ENCODE results near the gene NTRK3. TPM values are rescaled to one million over a fixed set of nuclear protein-coding genes. Genes with fewer than 3 reads are reported as not detected.
A peak's percentile ranks its signal among the peaks of the same experiment; 100 is the strongest.

Gene NTRK3
- total and polyA plus RNA-seq, 12 donors, result 0.45 to 5.6 (median 2.3) TPM

GRCh38 chr15:88089024-88089620, 167.4 kb downstream of the NTRK3 start:
- no peak for TF ChIP-seq CTCF (IDR thresholded peaks at IDR 0.05)
- H3K27ac ChIP-seq, result no peak overlapping the region
- peaks cover 0 to 12% (median 0%) of the 10 kb centered on the region in 11 donors for H3K9me3 ChIP-seq
- peaks cover 0 to 3% (median 0%) of the 10 kb centered on the region in 7 donors for H3K27me3 ChIP-seq
- no peaks in the 10 kb centered on the region for H3K36me3 ChIP-seq
- intact Hi-C loops (cut with DNase I), result no loop called here
- no peak for DNase-seq
- WGBS, 2 donors, result 49 to 50% methylated on average over 6 of the region's 6 CpGs
- no peak overlapping the region for H3K4me3 ChIP-seq
- no peak for ATAC-seq
- H3K4me1 ChIP-seq, result peaks cover 0 to 21% (median 7%) of the 10 kb centered on the region in 9 donors

GRCh38 chr15:88083811-88084760, 172.5 kb downstream of the NTRK3 start:
- H3K4me1 ChIP-seq, result peaks cover 0 to 18% (median 0%) of the 10 kb centered on the region in 9 donors
- intact Hi-C loops (cut with DNase I), result no loop called here
- 38 to 46% methylated on average over 9 of the region's 9 CpGs for WGBS, 2 donors
- no peak for TF ChIP-seq CTCF (IDR thresholded peaks at IDR 0.05)
- peaks cover 0 to 15% (median 0%) of the 10 kb centered on the region in 7 donors for H3K27me3 ChIP-seq
- DNase-seq, result no peak
- peak overlapping the region in 1 of 10 donors; percentile 31 for H3K27ac ChIP-seq
- no peak overlapping the region for H3K4me3 ChIP-seq
- peak in 5 of 8 donors; percentile 25 to 82 (median 45) for ATAC-seq
- H3K9me3 ChIP-seq, result no peaks in the 10 kb centered on the region
- no peaks in the 10 kb centered on the region for H3K36me3 ChIP-seq

DNA sequence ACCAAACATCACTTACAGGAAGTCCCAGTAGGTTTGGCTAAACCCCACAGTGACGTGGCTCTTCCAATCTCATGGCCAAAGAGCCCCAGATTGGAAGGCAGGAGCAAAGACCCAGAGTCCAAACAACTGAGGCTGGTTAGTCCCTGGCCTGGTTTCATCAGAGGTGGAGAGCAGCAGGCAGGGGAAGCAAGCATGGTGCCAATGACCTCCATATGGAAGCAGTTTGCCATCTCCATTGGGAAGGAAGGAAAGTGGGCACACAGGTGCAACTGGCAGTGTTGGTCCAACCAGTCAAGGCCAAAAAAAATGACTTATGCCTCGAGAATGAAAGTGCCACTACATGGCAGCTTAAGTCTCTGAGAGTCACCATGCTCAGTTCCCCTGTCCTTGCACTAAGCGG, 175.9 kb downstream of the NTRK3 start:
- DNase-seq (no peak), ATAC-seq (no peak)
- intact Hi-C loops (cut with DNase I), result no loop called here
- no peak for TF ChIP-seq CTCF (IDR thresholded peaks at IDR 0.05)
- H3K4me3 ChIP-seq, result no peak overlapping the region
- peaks cover 0 to 18% (median 0%) of the 10 kb centered on the region in 9 donors for H3K4me1 ChIP-seq
- WGBS, 2 donors, result 81% methylated on average over 3 of the region's 3 CpGs
- H3K36me3 ChIP-seq, result no peaks in the 10 kb centered on the region
- H3K27ac ChIP-seq, result no peak overlapping the region
- H3K9me3 ChIP-seq, result no peaks in the 10 kb centered on the region
- peaks cover 0 to 13% (median 0%) of the 10 kb centered on the region in 7 donors for H3K27me3 ChIP-seq

DNA sequence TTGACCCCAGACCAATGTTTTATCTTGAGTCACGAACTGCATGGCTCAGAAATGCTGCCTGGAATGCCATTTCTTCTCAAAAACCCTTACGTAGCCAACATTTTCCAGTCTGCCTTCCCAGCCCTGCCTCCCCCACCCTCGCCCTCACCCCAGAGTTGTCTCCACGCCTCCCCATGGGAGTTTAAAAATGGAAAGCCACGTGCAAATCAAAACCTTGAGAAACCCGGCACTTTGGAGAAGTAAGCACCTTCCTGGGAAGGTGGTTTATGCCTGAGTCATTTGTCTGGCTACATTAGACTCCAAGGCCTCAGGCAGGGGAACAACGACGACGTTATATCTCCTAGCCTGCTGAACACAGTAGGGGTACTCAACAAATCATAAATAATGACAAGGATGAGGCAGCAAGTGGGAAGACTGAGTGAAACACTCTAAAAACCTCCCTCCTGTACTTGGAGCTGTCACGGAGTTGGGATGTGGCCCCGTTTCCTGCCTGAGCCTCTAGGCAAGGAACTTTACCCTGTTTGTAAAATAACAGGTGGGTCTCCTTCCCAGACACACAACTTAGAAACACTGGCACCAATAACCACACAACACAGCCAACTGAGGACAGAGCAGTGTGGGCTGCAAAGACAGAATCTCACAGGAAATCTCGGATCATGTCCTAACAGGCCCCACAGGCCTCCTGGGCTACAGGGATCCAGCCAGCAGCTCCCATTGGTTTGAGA, 179.1 kb downstream of the NTRK3 start:
- Histone ChIP-seq H3K27ac (no peak overlapping the region), H3K4me1 (no peaks in the 10 kb centered on the region), H3K4me3 (no peak overlapping the region), H3K9me3 (no peaks in the 10 kb centered on the region), H3K27me3 (peaks cover 0 to 6% (median 0%) of the 10 kb centered on the region in 7 donors), H3K36me3 (no peaks in the 10 kb centered on the region)
- intact Hi-C loops (cut with DNase I), result no loop called here
- no peak for TF ChIP-seq CTCF (IDR thresholded peaks at IDR 0.05)
- DNase-seq (no peak), ATAC-seq (no peak)
- WGBS, 2 donors, result 69 to 70% methylated on average over 12 of the region's 12 CpGs
